HepG2 (cell line): ENCODE data around the gene LRRC4C.

Source experiments
- CTCF ChIP-seq: sonication (generic); formaldehyde crosslinking; IDR thresholded peaks from 2 replicates; pipeline ENCODE4 v1.5.0; 2020; ENCODE audit warnings: mild to moderate bottlenecking, missing genetic modification reagents, moderate library complexity
- KAT2B ChIP-seq: fragments of 150-350 bp; IDR thresholded peaks from 2 replicates; pipeline ENCODE4 v1.6.1; 2014; ENCODE audit warnings: low read depth, low read length, borderline replicate concordance
- KDM4B ChIP-seq: sonication (generic); formaldehyde crosslinking; IDR thresholded peaks from 2 replicates; pipeline ENCODE4 v1.4.0; 2020; ENCODE audit warnings: missing genetic modification reagents
- ZNF121 ChIP-seq: sonication (generic); formaldehyde crosslinking; IDR thresholded peaks from 2 replicates; pipeline ENCODE4 v1.5.0; 2020; ENCODE audit warnings: mild to moderate bottlenecking, missing genetic modification reagents

DNA sequence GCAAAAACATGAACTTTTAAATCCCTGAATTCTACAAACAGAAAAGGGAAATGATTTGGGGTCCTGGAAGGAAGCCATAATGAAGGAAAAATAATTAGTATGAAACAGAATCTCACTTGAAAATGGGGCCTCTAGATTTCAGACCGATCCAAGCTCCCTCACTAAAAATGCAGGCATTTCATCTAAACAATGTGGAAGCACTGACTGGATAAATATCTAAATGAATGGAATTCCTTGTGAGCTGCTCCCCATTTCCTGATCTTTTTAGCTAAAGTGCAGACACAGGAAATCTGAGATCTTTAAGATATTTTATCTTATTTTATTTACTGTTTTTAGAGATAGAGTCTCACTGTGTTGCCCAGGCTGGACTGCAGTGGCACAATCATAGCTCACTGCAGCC, 1255.8 kb downstream of the LRRC4C start:
- TF ChIP-seq CTCF (CRISPR knock-in tag) (no peak), KAT2B (no peak), ZNF121 (CRISPR knock-in tag) (no peak), KDM4B (CRISPR knock-in tag) (no peak)
